PC-9 (cell line): ENCODE measurements around the gene REXO5. TPM values are rescaled to one million over a fixed set of nuclear protein-coding genes. Genes with fewer than 3 reads are reported as not detected.

Source experiments
- BruUV-seq: library from RNA; stranded (reverse); fragments of 400-500 nt; replicated peaks from 2 replicates; lab custom pipeline; 2021; lab: Mats Ljungman, UMichigan
- CTCF ChIA-PET: fragments of 300-600 bp; sonication (Branson Sonifier 250); formaldehyde crosslinking; loops from one replicate; lab custom pipeline; 2022; ENCODE audit warnings: antibody characterized with exemption; lab: Charles Lee
- POLR2A ChIA-PET: fragments of 300-600 bp; sonication (Branson Sonifier 250); formaldehyde crosslinking; loops from one replicate; lab custom pipeline; 2022; ENCODE audit warnings: antibody characterized with exemption; ENCODE audit not compliant: unreplicated experiment; lab: Charles Lee
- DNase-seq, 2 experiments: peaks; one replicate each; pipeline versions ENCODE4 v3.0.0 to v3.0.0-alpha.2; 2015 to 2022; ENCODE audit warnings: mixed read lengths in 1 of 2
- H2AFZ ChIP-seq: fragments of 200-600 bp; sonication (generic); 2 replicates; pipeline ENCODE4 v1.8.1; 2017; ENCODE audit warnings: antibody characterized with exemption
- H3F3A ChIP-seq: fragments of 200-600 bp; sonication (generic); 2 replicates; pipeline ENCODE4 v1.8.1; 2017; ENCODE audit warnings: antibody characterized with exemption, mild to moderate bottlenecking, low read depth; ENCODE audit not compliant: insufficient read depth
- H3K27ac ChIP-seq: fragments of 200-600 bp; sonication (generic); 2 replicates; pipeline ENCODE4 v1.6.1; 2016; ENCODE audit warnings: mixed run types
- H3K27me3 ChIP-seq: fragments of 200-600 bp; sonication (generic); 2 replicates; pipeline ENCODE4 v1.6.1; 2016; ENCODE audit warnings: low read depth, mixed run types; ENCODE audit not compliant: insufficient read depth
- H3K36me3 ChIP-seq: fragments of 200-600 bp; sonication (generic); 2 replicates; pipeline ENCODE4 v1.6.1; 2016; ENCODE audit warnings: low read depth, mixed run types
- H3K4me1 ChIP-seq: fragments of 200-600 bp; sonication (generic); replicated peaks from 2 replicates; pipeline ENCODE4 v1.6.1; 2016; ENCODE audit warnings: mixed run types; ENCODE audit not compliant: insufficient read depth
- H3K4me2 ChIP-seq: fragments of 200-600 bp; sonication (generic); 2 replicates; pipeline ENCODE4 v1.6.1; 2017; ENCODE audit warnings: mixed run types
- H3K4me3 ChIP-seq: fragments of 200-600 bp; sonication (generic); 2 replicates; pipeline ENCODE4 v1.6.1; 2016; ENCODE audit warnings: mixed run types
- H3K79me2 ChIP-seq: fragments of 200-600 bp; sonication (generic); 2 replicates; pipeline ENCODE4 v1.6.1; 2017; ENCODE audit warnings: low read depth, mixed run types
- H3K9me2 ChIP-seq: fragments of 200-600 bp; sonication (generic); 2 replicates; pipeline ENCODE4 v1.8.1; 2017; ENCODE audit warnings: mild to moderate bottlenecking; ENCODE audit not compliant: insufficient read depth
- H3K9me3 ChIP-seq: fragments of 200-600 bp; sonication (generic); 2 replicates; pipeline ENCODE4 v1.8.1; 2016; ENCODE audit warnings: low read depth; ENCODE audit not compliant: insufficient read depth
- H4K20me1 ChIP-seq: fragments of 200-600 bp; sonication (generic); 2 replicates; pipeline ENCODE4 v1.8.1; 2017; ENCODE audit not compliant: insufficient read depth
- EZH2 ChIP-seq: fragments of 200-600 bp; sonication (generic); IDR thresholded peaks from 2 replicates; pipeline ENCODE4 v1.8.0; 2017; ENCODE audit warnings: antibody characterized with exemption, low read depth
- intact Hi-C: fragments of 100-400 bp; cut with micrococcal nuclease; formaldehyde crosslinking; loops from one replicate; pipeline ENCODE4 v1.10.0; 2022; ENCODE audit not compliant: unreplicated experiment
- total RNA-seq: library from RNA; stranded (reverse); gene quantifications from 2 replicates; pipeline ENCODE4 v1.2.3, GENCODE V29; 2021
- TF ChIP-seq, protein P1 (sequence below): fragments of 200-600 bp; sonication (generic); conservative IDR thresholded peaks from 2 replicates; pipeline ENCODE4 v1.6.1; 2017; ENCODE audit warnings: mixed run types, antibody characterized with exemption, mild to moderate bottlenecking, moderate library complexity

REXO5 gene
- total RNA-seq, 1 experiment from 2014 or later: 13.2 TPM

DNA sequence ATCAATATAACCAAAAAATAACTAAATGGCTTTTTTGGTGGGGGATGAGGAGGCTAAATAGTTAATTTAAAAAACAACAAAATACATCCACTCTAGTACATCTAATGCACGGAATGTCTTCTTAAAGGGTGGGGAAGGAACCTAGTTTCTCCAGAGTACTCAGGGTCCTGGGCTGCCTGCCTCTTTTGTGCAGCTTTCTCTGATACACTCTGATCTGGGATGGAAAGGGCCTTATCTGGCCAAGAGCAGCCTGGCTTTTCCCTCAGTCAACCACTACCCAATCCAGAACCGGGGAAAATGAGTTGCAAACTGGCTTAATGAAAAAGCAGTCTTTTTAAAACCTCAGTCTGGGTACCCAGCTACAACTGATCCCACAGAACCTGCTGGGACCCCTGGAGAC, 51.0 kb downstream of the REXO5 start:
- H3K9me2 ChIP-seq: no peaks in the 10 kb centered on the region
- ChIA-PET POLR2A (no interaction called here), CTCF (no interaction called here)
- H3K4me2 ChIP-seq: no peak overlapping the region
- no peaks in the 10 kb centered on the region; the same call in 1 of the 2 replicates for H4K20me1 ChIP-seq
- intact Hi-C loops: no loop called here
- H3F3A ChIP-seq: peaks cover 2% of the 10 kb centered on the region; the same call in 1 of the 2 replicates
- no TSS peak for BruUV-seq
- H3K79me2 ChIP-seq: no peaks in the 10 kb centered on the region
- H3K4me3 ChIP-seq: no peak overlapping the region
- DNase-seq: no peak
- no peaks in the 10 kb centered on the region for H3K9me3 ChIP-seq
- H3K27ac ChIP-seq: no peak overlapping the region
- H3K36me3 ChIP-seq: peaks cover 13% of the 10 kb centered on the region; the same call in 1 of the 2 replicates
- no peaks in the 10 kb centered on the region for H3K27me3 ChIP-seq
- no peak overlapping the region for H2AFZ ChIP-seq
- TF ChIP-seq, protein P1, sequence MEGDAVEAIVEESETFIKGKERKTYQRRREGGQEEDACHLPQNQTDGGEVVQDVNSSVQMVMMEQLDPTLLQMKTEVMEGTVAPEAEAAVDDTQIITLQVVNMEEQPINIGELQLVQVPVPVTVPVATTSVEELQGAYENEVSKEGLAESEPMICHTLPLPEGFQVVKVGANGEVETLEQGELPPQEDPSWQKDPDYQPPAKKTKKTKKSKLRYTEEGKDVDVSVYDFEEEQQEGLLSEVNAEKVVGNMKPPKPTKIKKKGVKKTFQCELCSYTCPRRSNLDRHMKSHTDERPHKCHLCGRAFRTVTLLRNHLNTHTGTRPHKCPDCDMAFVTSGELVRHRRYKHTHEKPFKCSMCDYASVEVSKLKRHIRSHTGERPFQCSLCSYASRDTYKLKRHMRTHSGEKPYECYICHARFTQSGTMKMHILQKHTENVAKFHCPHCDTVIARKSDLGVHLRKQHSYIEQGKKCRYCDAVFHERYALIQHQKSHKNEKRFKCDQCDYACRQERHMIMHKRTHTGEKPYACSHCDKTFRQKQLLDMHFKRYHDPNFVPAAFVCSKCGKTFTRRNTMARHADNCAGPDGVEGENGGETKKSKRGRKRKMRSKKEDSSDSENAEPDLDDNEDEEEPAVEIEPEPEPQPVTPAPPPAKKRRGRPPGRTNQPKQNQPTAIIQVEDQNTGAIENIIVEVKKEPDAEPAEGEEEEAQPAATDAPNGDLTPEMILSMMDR: no peak
- no peak for TF ChIP-seq EZH2
- H3K4me1 ChIP-seq: peaks cover 6% of the 10 kb centered on the region

- Histone ChIP-seq H3K27ac (no peak overlapping the region), H3K4me1 (no peaks in the 10 kb centered on the region), H3K36me3 (peaks cover 13% of the 10 kb centered on the region; the same call in 1 of the 2 replicates), H3K9me2 (no peaks in the 10 kb centered on the region), H3F3A (no peaks in the 10 kb centered on the region), H4K20me1 (peaks cover 6% of the 10 kb centered on the region; the same call in 1 of the 2 replicates), H3K9me3 (no peaks in the 10 kb centered on the region), H2AFZ (no peak overlapping the region), H3K4me3 (no peak overlapping the region), H3K4me2 (no peak overlapping the region), H3K27me3 (no peaks in the 10 kb centered on the region), H3K79me2 (peaks cover 17% of the 10 kb centered on the region)
- BruUV-seq: no TSS peak
- ChIA-PET POLR2A (no interaction called here), CTCF (no interaction called here)
- DNase-seq: no peak
- intact Hi-C loops: no loop called here
- TF ChIP-seq, protein P1: no peak
- TF ChIP-seq EZH2: no peak
Measured at GRCh38 chr16:20859229-20859628, 52.9 kb downstream of the REXO5 start.

DNA sequence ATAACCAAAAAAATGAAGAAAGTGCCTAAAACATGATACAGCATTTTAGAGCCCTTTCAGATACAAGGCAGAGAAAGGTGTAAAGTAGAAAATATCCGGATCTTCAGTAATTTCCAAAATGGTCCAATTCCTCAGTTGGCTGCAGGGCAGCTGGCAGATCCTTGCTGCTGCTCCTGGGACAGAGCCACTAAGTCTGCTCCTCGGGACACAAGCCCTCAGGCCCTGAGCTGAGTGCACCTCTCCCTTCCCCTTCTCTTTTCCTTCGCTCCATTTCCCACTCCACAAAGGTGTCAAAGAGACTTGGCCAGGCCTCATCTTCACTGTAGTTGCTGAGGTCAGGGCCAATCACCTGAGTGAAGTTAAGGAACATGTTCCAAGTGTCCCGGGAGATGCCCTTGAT, 53.4 kb downstream of the REXO5 start:
- DNase-seq: no peak
- no TSS peak for BruUV-seq
- H3K36me3 ChIP-seq: peaks cover 13% of the 10 kb centered on the region; the same call in 1 of the 2 replicates
- no peak overlapping the region for H3K27ac ChIP-seq
- TF ChIP-seq EZH2: no peak
- TF ChIP-seq, protein P1: no peak
- no peak overlapping the region for H2AFZ ChIP-seq
- intact Hi-C loops: no loop called here
- peaks cover 6% of the 10 kb centered on the region; the same call in 1 of the 2 replicates for H4K20me1 ChIP-seq
- H3K9me3 ChIP-seq: no peaks in the 10 kb centered on the region
- ChIA-PET CTCF (no interaction called here), POLR2A (no interaction called here)
- no peaks in the 10 kb centered on the region for H3K9me2 ChIP-seq
- H3K27me3 ChIP-seq: no peaks in the 10 kb centered on the region
- H3K4me3 ChIP-seq: no peak overlapping the region
- no peak overlapping the region for H3K4me2 ChIP-seq
- H3F3A ChIP-seq: no peaks in the 10 kb centered on the region
- no peaks in the 10 kb centered on the region for H3K4me1 ChIP-seq
- H3K79me2 ChIP-seq: peaks cover 21% of the 10 kb centered on the region
